Skeletal muscle tissue (tissue), 4 donors: Measurements from ENCODE around the gene CTTNBP2. TPM values are rescaled to one million over a fixed set of nuclear protein-coding genes. Genes with fewer than 3 reads are reported as not detected.
A peak's percentile ranks its signal among the peaks of the same experiment; 100 is the strongest.

Source experiments
- H3K27ac ChIP-seq: one replicate; pipeline ENCODE4 v1.7.0; 2013; ENCODE audit warnings: mild to moderate bottlenecking, low read depth, low read length, inconsistent platforms
- H3K27me3 ChIP-seq, 3 donors: one replicate each; pipeline ENCODE4 v1.7.0; 2013; ENCODE audit warnings: low read length in 3 of 3; ENCODE audit not compliant: control insufficient read depth in 3 of 3, insufficient read depth in 3 of 3
- H3K36me3 ChIP-seq, 3 donors: one replicate each; pipeline ENCODE4 v1.7.0; 2013; ENCODE audit warnings: low read length in 3 of 3; ENCODE audit not compliant: control insufficient read depth in 3 of 3, insufficient read depth in 3 of 3
- H3K4me1 ChIP-seq, 3 donors: one replicate each; pipeline ENCODE4 v1.7.0; 2013; ENCODE audit warnings: low read length in 3 of 3, mild to moderate bottlenecking in 3 of 3; ENCODE audit not compliant: control insufficient read depth in 3 of 3, insufficient read depth in 3 of 3
- H3K4me3 ChIP-seq, 3 donors: one replicate each; pipeline ENCODE4 v1.7.0; 2013; ENCODE audit warnings: low read length in 3 of 3
- H3K9ac ChIP-seq, 3 donors: one replicate each; pipeline ENCODE4 v1.7.0; 2013; ENCODE audit warnings: low read length in 3 of 3, mild to moderate bottlenecking in 3 of 3, moderate library complexity in 2 of 3, low read depth in 1 of 3
- H3K9me3 ChIP-seq, 3 donors: one replicate each; pipeline ENCODE4 v1.7.0; 2013; ENCODE audit warnings: low read length in 3 of 3; ENCODE audit not compliant: control insufficient read depth in 3 of 3
- total RNA-seq: library from RNA; depleted of rRNA; stranded (reverse); fragments of >200 nt; gene quantifications from one replicate; pipeline ENCODE4 v1.2.3, GENCODE V29; 2014
- donor health status: Osteomylitis.

CTTNBP2 gene, protein sequence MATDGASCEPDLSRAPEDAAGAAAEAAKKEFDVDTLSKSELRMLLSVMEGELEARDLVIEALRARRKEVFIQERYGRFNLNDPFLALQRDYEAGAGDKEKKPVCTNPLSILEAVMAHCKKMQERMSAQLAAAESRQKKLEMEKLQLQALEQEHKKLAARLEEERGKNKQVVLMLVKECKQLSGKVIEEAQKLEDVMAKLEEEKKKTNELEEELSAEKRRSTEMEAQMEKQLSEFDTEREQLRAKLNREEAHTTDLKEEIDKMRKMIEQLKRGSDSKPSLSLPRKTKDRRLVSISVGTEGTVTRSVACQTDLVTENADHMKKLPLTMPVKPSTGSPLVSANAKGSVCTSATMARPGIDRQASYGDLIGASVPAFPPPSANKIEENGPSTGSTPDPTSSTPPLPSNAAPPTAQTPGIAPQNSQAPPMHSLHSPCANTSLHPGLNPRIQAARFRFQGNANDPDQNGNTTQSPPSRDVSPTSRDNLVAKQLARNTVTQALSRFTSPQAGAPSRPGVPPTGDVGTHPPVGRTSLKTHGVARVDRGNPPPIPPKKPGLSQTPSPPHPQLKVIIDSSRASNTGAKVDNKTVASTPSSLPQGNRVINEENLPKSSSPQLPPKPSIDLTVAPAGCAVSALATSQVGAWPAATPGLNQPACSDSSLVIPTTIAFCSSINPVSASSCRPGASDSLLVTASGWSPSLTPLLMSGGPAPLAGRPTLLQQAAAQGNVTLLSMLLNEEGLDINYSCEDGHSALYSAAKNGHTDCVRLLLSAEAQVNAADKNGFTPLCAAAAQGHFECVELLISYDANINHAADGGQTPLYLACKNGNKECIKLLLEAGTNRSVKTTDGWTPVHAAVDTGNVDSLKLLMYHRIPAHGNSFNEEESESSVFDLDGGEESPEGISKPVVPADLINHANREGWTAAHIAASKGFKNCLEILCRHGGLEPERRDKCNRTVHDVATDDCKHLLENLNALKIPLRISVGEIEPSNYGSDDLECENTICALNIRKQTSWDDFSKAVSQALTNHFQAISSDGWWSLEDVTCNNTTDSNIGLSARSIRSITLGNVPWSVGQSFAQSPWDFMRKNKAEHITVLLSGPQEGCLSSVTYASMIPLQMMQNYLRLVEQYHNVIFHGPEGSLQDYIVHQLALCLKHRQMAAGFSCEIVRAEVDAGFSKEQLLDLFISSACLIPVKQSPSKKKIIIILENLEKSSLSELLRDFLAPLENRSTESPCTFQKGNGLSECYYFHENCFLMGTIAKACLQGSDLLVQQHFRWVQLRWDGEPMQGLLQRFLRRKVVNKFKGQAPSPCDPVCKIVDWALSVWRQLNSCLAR (N-terminal part only)
- 1.6 TPM for total RNA-seq

DNA sequence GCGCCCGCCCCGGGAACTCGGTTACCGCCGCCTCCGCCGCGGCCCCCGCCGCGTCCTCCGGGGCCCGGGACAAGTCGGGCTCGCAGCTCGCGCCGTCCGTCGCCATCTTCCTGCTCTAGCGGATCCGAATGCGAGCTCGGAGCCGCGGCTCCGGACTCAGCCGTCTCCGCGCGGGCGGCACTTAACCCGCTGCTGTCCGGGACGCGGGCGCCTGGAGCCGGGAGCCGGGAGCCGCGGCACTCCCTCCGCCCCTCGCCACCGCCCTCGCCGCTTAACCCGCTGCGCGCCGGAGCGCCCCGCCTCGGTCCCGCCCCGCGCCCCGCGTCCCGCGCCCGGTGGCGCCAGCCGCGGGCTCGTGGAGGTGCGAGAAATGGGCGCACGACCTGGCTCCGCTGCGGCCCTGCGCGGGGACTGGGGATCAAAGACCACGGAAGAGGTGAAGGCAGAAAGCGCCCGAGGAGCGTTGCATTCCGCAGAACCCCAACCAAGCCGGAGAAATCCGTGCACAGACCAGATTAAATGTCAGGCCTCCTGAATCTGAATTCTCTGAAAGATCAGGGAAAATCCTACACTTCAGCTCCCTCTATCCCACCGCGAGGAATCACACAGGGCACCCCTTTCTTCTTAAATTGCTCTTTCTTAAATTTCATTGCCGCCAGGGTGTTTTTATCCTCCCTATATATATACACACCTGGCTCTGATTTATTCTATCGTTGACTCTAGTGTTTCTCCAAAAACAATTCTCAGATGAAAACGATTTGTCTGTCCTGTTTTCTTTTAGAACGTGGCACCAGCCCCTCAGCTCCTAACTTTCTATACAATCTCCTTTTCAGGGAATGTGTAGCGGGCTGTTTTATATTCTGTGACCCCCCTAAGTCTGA, at the start of gene CTTNBP2:
Gene CTTNBP2 (minus strand): TSS at position 132 of the 881 bp plus-strand sequence. CDS start 26 bp downstream, at position 106.
- Histone ChIP-seq H3K36me3 (no peaks in the 10 kb centered on the region), H3K27me3 (peaks cover 20 to 24% (median 22%) of the 10 kb centered on the region in 3 donors), H3K9ac (peak within 1 kb of the TSS; percentile 43 to 60 (median 50)), H3K4me1 (peaks cover 7 to 15% (median 13%) of the 10 kb centered on the region in 3 donors), H3K9me3 (no peaks in the 10 kb centered on the region), H3K4me3 (peak within 1 kb of the TSS; percentile 67 to 76 (median 72)), H3K27ac (no peak within 1 kb of the TSS)

GRCh38 chr7:117916309-117916708, 43.1 kb upstream of the CTTNBP2 start:
- Histone ChIP-seq H3K36me3 (no peaks in the 10 kb centered on the region), H3K27ac (no peak overlapping the region), H3K27me3 (no peaks in the 10 kb centered on the region), H3K9ac (no peak overlapping the region), H3K4me3 (no peak overlapping the region), H3K9me3 (no peaks in the 10 kb centered on the region), H3K4me1 (no peaks in the 10 kb centered on the region)

- no peak overlapping the region for H3K27ac ChIP-seq
- no peak overlapping the region for H3K4me3 ChIP-seq
- no peaks in the 10 kb centered on the region for H3K9me3 ChIP-seq
Measured at GRCh38 chr7:117912421-117912820, 39.2 kb upstream of the CTTNBP2 start.

GRCh38 chr7:117908031-117908795, 35.0 kb upstream of the CTTNBP2 start:
- no peak overlapping the region for H3K4me3 ChIP-seq
- H3K9me3 ChIP-seq = no peaks in the 10 kb centered on the region
- H3K4me1 ChIP-seq = no peaks in the 10 kb centered on the region
- H3K27me3 ChIP-seq = no peaks in the 10 kb centered on the region
- H3K9ac ChIP-seq = no peak overlapping the region
- no peaks in the 10 kb centered on the region for H3K36me3 ChIP-seq
- no peak overlapping the region for H3K27ac ChIP-seq

More at GRCh38 chr7:117912421-117912820, 39.2 kb upstream of the CTTNBP2 start:
- H3K9ac ChIP-seq = no peak overlapping the region
- H3K4me1 ChIP-seq = no peaks in the 10 kb centered on the region
- no peaks in the 10 kb centered on the region for H3K36me3 ChIP-seq
- H3K27me3 ChIP-seq = no peaks in the 10 kb centered on the region

- Histone ChIP-seq H3K27ac (no peak overlapping the region), H3K27me3 (no peaks in the 10 kb centered on the region), H3K9ac (no peak overlapping the region), H3K4me1 (no peaks in the 10 kb centered on the region), H3K36me3 (no peaks in the 10 kb centered on the region), H3K9me3 (no peaks in the 10 kb centered on the region), H3K4me3 (no peak overlapping the region)
Measured at GRCh38 chr7:117907049-117907640, 33.9 kb upstream of the CTTNBP2 start.

GRCh38 chr7:117902314-117902889, 29.2 kb upstream of the CTTNBP2 start:
- no peak overlapping the region for H3K27ac ChIP-seq
- no peaks in the 10 kb centered on the region for H3K36me3 ChIP-seq
- H3K4me1 ChIP-seq = no peaks in the 10 kb centered on the region
- H3K9ac ChIP-seq = no peak overlapping the region
- H3K27me3 ChIP-seq = no peaks in the 10 kb centered on the region
- no peaks in the 10 kb centered on the region for H3K9me3 ChIP-seq
- H3K4me3 ChIP-seq = no peak overlapping the region

- Histone ChIP-seq H3K36me3 (no peaks in the 10 kb centered on the region), H3K9me3 (no peaks in the 10 kb centered on the region), H3K27me3 (no peaks in the 10 kb centered on the region), H3K4me1 (no peaks in the 10 kb centered on the region), H3K4me3 (no peak overlapping the region), H3K9ac (no peak overlapping the region), H3K27ac (no peak overlapping the region)
Measured at GRCh38 chr7:117901089-117901797, 28.0 kb upstream of the CTTNBP2 start.

- Histone ChIP-seq H3K9me3 (no peaks in the 10 kb centered on the region), H3K4me1 (no peaks in the 10 kb centered on the region), H3K4me3 (no peak overlapping the region), H3K27ac (no peak overlapping the region), H3K36me3 (no peaks in the 10 kb centered on the region), H3K27me3 (no peaks in the 10 kb centered on the region), H3K9ac (no peak overlapping the region)
Measured at GRCh38 chr7:117896339-117896738, 23.1 kb upstream of the CTTNBP2 start.
